HG02870 (cell line): ENCODE measurements around the gene NR1I3.

Experiments
- ATAC-seq: cut with Tn5 transposase; IDR thresholded peaks from one replicate; pipeline ENCODE4 v1.9.1; 2021; ENCODE audit warnings: mild to moderate bottlenecking, moderate library complexity; ENCODE audit not compliant: unreplicated experiment

NR1I3 gene

DNA sequence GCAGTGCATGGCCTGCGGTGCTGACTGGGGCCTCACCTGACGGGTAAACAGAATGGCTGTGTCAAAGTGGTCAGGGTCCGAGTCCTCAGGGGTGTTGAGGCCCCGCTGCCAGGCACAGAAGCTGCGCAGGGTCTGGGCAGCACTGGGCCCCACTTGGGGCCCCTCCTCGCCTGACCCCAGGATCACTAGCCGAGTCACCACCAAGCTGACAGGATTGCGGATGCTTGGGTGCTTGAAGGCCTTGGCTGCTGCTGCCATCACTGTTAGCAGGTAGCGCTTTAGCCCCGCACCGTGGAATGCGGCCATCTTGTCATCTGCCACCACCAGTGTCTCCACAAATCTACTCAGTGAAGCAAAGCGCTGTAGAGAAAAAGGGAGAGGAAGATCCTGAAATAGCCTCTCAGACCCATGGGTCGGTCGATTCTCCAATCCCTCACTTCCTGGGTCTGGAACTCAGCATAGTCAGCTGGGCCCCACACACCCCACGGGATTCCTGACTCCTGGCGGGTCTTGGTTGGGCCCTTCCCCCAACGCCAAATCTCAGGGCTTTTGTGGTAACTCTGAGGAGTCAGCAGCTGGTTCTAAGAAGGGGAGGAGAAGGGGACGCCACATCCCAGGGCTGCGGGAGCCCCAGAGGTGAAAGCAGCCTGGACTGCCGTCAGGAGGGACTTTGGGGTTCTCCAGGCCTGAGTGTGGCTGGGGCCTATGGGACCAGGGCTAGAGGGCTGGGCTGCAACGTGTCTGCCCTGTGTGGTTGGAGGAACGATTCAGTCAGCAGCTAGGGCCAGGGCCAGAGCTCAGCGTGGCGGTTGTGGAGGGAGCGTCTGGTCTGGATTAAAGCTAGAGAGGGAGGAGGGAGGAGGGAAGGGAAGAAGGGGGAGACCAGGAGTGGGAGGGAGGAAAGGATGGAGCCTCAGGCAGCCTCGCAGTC is 41.2 kb downstream of the NR1I3 start:
- no peak for ATAC-seq

DNA sequence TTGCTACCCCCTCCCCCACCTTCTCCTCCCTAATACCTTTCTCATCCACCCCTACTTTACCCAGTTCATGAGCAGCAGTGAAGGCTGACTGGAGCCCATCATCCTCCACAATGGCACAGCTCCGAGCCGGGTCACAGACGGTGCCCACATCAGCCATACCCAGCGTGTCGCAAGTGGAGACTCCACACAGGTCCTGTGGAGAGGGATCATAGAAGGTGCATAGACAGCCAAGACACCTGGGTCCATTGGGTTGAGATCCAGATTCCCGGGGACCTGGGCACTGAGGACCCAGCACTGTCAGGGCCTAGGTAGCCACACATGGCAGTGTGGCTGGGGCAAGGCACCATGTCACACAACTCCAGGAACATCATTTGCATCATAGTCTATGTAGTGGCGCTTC is 41.9 kb downstream of the NR1I3 start:
- ATAC-seq: no peak

DNA sequence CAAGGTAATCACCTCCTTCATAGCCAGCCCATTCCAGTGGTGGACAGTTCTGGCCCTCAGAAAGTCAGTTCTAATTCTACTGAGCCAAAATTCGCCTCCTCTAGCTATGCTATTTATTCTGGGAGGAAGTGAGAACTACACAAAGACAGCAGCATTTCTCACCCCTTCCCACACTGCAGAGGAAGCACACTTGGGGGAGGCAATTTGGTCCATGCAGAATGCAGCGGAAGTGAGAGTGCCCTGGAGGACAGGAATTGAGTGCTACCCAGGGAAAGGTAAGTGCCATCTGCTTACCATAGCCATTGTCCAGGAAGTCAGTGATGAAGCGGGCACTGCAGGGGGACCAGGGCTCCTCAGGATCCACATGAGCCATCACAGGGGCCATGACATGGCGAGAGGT is 42.8 kb downstream of the NR1I3 start:
- no peak for ATAC-seq

DNA sequence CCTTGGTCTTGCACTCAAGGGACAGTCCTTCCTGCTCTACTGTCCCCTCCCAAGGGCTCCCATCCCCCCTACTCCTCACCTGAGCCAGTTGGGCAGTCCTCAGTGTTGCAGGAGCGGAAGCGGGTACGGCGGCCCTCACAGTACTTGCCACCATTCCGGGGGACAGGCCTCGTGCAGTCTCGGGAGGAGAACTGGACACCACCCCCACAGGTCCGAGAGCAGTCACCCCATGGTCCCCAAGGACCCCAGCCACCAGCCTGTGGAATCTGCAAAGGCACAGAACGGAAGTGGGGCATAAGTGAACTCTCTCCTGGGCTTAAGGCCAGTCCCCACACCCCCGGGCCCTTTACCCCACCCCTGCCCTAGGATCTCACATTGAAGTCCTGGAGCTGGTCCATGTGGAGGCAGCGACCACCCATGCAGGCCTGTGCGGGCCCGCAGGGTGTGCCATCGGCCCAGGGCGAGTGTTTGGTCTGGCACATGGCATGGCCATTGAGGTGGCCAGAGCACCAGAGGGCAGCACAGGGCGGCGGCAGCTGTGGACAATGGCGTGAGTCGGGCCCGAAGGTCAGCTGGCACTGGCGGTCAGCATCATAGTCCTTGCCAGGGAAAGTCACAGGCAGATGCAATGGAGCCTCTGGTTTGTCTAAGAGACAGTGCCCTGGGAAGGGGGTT is 44.3 kb downstream of the NR1I3 start:
- ATAC-seq: no peak

DNA sequence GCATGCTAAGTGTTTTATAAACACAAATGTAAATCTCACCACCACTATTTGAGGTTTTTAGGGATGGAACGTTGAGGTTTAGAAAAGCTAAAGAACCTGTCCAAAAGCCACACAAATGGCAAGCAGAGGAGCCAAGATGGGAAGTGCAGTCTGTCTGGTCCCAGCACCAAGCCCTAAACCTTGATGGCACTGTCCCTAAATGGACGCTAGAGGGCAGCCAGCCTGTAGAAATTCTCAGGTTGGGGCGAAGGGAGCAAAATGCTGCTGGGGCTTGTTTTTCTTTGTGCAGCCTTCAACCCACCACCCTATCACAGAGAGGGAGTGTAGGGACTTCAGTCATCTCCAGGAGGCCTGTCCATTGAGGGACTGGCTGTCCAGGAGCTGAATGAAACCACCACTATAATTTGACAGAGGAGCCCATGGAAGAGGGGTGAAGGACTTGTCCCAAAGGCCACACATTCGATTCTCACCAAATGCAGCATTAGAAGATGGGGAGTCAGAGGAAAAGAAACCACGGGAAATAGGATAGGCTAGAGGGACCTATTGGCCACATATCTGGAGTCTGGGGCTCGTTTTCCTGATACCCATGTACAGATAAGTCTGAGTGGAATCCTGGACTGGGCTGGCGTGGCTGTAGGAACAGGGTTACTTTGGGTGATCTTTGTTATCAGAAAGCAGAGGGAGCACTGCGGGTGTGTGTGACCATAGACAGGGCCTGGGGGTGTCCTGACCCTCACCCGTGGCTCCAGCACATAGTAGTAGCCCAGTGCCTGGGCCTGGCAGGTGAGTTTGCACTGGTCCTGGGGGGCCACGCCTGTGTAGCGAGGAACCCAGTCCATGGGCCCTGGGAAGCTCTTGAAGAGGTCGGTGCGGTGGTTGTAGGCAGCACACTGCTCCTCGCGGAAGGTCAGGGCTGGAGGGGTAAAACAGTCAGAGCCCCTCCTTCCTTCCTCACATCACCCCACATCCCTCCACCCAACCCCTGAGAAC is 45.2 kb downstream of the NR1I3 start:
- ATAC-seq: peak; percentile 69

DNA sequence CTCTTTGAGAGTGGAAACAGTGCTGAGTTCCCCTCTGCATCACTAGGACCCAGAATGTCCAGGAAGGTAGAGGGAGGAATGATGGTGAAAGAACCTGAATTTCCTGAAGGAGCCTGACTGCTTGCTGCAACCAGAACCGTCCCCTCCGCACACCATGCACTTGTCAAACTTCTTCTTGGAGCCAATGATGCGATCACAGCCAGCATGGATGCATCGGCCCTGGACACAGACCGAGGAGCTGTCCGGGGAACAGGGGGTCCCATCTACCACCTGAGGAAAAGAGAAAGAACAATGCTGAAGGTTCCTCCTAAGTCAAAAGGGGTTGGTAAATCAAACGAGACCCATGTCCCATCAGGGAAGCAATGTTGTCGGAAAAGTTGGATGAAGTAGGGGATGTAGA is 46.0 kb downstream of the NR1I3 start:
- no peak for ATAC-seq

DNA sequence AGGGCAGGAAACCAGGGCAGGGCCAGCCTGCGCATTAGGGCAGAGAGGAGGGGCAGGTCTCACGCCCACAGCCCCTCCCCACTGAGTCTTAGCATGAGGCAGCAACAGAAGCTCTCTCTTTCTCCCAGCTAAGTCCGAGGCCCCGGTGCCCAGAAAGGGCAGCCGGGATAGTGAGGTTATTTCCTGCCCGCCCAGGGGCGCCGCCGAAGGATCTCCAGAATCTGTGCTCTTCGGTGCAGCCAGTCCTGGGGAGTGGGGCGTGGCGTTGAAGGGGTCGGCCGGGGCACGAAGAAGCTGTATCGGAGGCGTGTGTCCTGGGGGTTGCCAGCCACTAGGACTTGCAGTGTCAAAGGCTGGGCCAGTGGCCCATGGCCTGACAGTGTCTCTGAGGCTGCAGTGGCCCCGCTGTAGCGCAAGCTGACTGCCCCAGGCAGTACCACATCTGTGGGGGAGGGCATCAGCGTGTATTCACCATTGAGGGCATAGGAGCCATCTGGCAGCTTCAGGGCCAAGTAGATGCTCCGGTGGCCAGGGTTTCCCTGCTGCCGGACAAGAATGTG is 47.0 kb downstream of the NR1I3 start:
- no peak for ATAC-seq

DNA sequence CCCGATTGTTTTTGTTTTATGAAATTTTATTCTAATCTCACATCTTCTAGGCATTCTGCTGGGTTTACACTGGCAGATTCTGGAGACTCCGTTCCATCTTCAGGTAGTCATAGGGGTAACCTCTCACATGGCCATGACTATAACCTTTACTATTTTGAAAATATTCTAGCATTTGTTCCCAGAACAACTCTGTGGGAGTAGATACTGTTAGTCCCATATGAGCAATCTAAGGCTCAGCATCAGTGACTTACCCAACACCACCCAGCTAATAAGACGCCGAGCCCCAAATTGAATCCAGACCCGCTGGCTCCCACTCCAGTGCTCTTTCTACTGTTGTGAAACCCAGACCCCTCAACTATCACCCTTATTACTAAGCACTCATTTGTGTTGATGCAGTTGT is 49.0 kb downstream of the NR1I3 start:
- ATAC-seq: no peak

DNA sequence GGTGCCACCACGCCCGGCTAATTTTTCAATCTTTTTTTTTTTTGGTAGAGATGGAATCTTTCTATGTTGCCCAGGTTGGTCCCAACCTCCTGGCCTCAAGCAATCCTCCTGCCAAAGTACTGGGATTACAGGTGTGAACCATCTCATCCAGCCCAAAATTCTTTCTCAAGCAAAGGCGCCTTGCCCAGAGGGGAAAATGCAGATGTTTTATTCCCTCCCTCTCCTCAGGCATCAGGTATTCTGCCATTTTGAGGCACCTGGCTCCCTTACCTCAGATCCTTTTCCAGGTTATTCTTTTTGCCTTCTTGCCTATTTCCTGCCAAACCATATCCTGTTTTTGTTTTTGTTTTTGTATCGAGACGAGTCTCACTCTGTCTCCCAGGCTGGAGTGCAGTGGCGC is 49.6 kb downstream of the NR1I3 start:
- ATAC-seq: no peak

DNA sequence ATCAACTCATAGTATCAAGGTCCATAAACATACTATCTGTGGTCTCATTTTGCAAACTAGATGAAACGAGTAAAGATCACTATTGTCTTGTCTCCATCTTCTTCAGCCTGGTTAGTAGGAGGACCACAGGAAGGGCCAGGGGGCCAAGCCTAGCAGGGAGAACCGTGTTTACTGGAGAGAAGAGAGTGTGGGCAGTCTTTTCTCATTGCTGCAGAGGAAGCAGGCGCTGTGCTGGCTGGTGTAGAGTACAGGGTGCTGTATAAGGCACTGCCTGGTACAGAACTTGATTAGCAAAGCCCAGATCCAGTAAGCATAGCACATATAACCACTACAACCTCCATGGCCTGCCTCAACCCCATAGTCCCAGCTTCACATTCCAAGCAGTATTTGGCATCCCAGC is 50.7 kb downstream of the NR1I3 start:
- no peak for ATAC-seq

DNA sequence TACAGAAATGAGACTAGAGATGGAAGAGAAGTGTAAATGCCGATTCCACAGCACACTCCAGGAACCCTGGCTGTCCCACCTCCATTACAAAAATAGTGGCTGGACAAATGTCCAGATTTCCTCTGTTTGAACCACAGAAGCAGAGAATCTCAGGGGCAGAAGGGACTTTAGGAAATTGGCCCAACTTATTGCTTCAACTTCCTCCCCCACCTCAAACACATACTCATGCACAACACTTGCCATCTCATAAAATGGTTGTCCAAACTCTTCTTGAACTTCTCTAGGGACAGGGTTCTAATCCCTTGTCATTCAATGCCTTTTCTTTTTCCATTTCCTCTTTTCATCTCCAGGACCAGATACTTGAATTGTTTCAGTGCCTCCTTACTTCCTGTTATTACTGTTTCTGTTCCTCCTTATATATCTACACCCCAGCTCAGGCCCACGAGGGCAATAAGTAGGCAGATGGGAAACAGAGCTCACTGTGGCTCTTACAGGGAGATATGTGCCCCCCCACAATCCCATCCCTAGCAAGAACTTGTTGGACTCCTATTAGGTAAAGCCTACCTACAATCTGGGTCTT is 52.2 kb downstream of the NR1I3 start:
- ATAC-seq: peak; percentile 35

DNA sequence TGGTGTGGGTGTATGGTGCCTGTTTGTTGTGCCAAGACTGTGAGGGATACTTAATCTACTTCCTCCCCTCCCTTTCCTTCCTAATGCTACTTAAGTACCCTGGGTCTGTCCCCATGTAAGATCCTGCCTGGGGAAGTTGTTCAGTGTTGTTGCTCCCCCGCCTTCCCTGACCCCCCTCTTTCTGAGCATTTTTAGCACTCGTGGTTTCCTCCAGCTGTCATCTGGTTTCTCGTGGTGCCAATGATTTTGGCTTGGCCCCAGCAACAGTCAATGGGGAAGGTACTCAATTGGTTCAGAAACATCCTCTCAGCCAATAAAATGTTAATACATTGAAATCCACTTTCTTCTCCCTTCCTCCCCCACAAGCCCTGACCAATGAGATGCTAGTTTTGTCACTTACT is 52.7 kb downstream of the NR1I3 start:
- peak; percentile 62 for ATAC-seq

DNA sequence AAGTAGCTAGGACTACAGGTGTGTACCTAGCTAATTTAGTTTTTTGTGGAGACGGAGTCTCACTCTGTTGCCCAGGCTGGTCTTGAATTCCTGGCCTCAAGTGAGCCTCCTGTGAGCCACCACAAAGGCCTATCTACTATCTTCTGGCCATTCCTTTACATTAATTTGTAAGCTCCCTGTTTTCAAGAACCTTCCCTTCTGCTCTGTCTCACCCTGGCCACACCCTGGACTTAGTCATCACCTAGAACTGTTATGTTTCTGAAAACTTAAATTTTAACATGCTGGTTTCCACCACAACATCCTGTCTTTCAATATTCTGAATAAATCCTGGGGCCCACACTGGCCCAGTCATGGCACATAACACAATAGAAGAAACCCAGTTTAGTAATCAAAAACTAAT is 55.8 kb downstream of the NR1I3 start:
- peak; percentile 41 for ATAC-seq

DNA sequence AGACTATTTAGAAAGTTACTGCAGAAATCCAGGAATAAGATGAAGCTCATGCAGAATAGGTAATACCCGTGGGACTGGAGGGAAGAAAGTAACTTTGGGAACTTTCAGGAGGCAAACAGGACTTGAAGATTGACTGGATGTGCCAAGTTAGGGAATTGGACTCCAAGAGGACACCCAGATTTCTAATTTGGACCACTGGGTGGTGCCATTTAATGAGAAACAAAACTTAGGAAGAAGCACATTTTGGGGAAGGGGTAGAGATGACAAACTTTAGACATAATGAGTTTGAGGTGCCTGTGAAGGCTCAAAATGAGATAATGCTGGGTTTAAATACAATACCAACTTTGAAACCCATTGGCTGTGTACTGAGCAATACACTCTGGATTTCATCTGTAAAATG is 57.4 kb downstream of the NR1I3 start:
- no peak for ATAC-seq

DNA sequence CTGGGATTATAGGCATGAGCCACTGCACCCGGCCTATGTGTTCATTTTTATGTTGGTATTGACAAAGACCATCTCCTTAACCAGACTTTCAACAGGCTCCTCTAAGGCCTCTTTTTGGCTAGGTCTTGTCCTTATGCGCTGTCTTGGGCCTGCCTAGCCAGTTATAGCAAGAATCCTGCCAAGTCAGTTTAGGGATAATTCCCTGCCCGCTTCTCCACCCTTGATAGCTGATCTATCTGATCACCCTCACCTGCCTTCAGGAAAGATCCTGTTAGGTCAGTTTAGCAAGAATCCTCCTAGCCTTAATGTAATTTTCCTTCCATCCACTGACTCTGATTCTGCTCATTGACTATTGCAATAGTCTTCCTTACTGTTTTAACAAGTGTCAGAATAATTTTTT is 58.3 kb downstream of the NR1I3 start:
- ATAC-seq: no peak
